ENCODE data around the gene MRPL55. TPM values are rescaled to one million over a fixed set of nuclear protein-coding genes. Genes with fewer than 3 reads are reported as not detected.

The MRPL55 gene
- total RNA-seq, 2 donors from 2014 or later = 43.5 to 48.9 TPM

- ATAC-seq = no peak
- DNase-seq = peak; percentile 19
- intact Hi-C loops (cut with DNase I) = loop anchor here in 1 of 2 donors (10.0 kb wide), 1 partner anchor 315 kb away; no protein-coding TSS in a partner anchor
Observed at GRCh38 chr1:228079601-228080263, 29.4 kb downstream of the MRPL55 start.

GRCh38 chr1:228079013-228079412, 30.1 kb downstream of the MRPL55 start:
- DNase-seq (peak; percentile 11), ATAC-seq (no peak)
- intact Hi-C loops (cut with DNase I) = loop anchor here in 1 of 2 donors (10.0 kb wide), 1 partner anchor 314 kb away; no protein-coding TSS in a partner anchor

GRCh38 chr1:228077565-228078330, 31.4 kb downstream of the MRPL55 start:
- no peak for ATAC-seq
- intact Hi-C loops (cut with DNase I) = loop anchor here in 1 of 2 donors (10.0 kb wide), 1 partner anchor 313 kb away; no protein-coding TSS in a partner anchor
- DNase-seq = peak; percentile 13

- ATAC-seq (no peak), DNase-seq (peak; percentile 16)
- intact Hi-C loops (cut with DNase I) = loop anchor here in 1 of 2 donors (10.0 kb wide), 1 partner anchor 312 kb away; no protein-coding TSS in a partner anchor
Observed at GRCh38 chr1:228076796-228077430, 32.2 kb downstream of the MRPL55 start.

- DNase-seq (peak; percentile 11), ATAC-seq (no peak)
- intact Hi-C loops (cut with DNase I) = loop anchor here in 1 of 2 donors (10.0 kb wide), 1 partner anchor 311 kb away; no protein-coding TSS in a partner anchor
Observed at GRCh38 chr1:228075801-228076271, 33.3 kb downstream of the MRPL55 start.

GRCh38 chr1:228074954-228075730, 34.0 kb downstream of the MRPL55 start:
- ATAC-seq (peak in 1 of 2 donors; percentile 4), DNase-seq (peak; percentile 29)
- intact Hi-C loops (cut with DNase I) = loop anchor here in 1 of 2 donors (10.0 kb wide), 1 partner anchor 310 kb away; no protein-coding TSS in a partner anchor

- intact Hi-C loops (cut with DNase I) = loop anchor here in 1 of 2 donors (10.0 kb wide), 1 partner anchor 309 kb away; no protein-coding TSS in a partner anchor
- ATAC-seq (peak in 1 of 2 donors; percentile 4), DNase-seq (no peak)
Observed at GRCh38 chr1:228073857-228074545, 35.1 kb downstream of the MRPL55 start.

GRCh38 chr1:228073061-228073856, 35.8 kb downstream of the MRPL55 start:
- DNase-seq (peak; percentile 13), ATAC-seq (no peak)
- intact Hi-C loops (cut with DNase I) = loop anchor here in 1 of 2 donors (10.0 kb wide), 1 partner anchor 308 kb away; no protein-coding TSS in a partner anchor

- DNase-seq = no peak
- intact Hi-C loops (cut with DNase I) = loop anchor here in 1 of 2 donors (10.0 kb wide), 1 partner anchor 308 kb away; no protein-coding TSS in a partner anchor
- ATAC-seq = no peak
Observed at GRCh38 chr1:228072658-228073043, 36.4 kb downstream of the MRPL55 start.

GRCh38 chr1:228071839-228072657, 37.1 kb downstream of the MRPL55 start:
- DNase-seq (no peak), ATAC-seq (no peak)
- intact Hi-C loops (cut with DNase I) = loop anchor here in 1 of 2 donors (10.0 kb wide), 1 partner anchor 307 kb away; no protein-coding TSS in a partner anchor

GRCh38 chr1:228070851-228071250, 38.2 kb downstream of the MRPL55 start:
- ATAC-seq = no peak
- intact Hi-C loops (cut with DNase I) = loop anchor here in 1 of 2 donors (10.0 kb wide), 1 partner anchor 306 kb away; no protein-coding TSS in a partner anchor
- DNase-seq = no peak

- intact Hi-C loops (cut with DNase I) = loop anchor here in 1 of 2 donors (10.0 kb wide), 1 partner anchor 305 kb away; no protein-coding TSS in a partner anchor
- no peak for DNase-seq
- ATAC-seq = no peak
Observed at GRCh38 chr1:228070173-228070572, 38.9 kb downstream of the MRPL55 start.

- intact Hi-C loops (cut with DNase I) = no loop called here
- no peak for ATAC-seq
Observed at GRCh38 chr1:228068359-228068758, 40.7 kb downstream of the MRPL55 start.

GRCh38 chr1:228066891-228067654, 42.0 kb downstream of the MRPL55 start:
- no peak for DNase-seq
- intact Hi-C loops (cut with DNase I) = no loop called here
- ATAC-seq = no peak

More at GRCh38 chr1:228068359-228068758, 40.7 kb downstream of the MRPL55 start:
- no peak for DNase-seq

- no peak for ATAC-seq
- DNase-seq = no peak
- intact Hi-C loops (cut with DNase I) = no loop called here
Observed at GRCh38 chr1:228066416-228066815, 42.7 kb downstream of the MRPL55 start.
